Thymus (tissue), 11 donors: ENCODE results near the gene CRIM1. TPM values are rescaled to one million over a fixed set of nuclear protein-coding genes. Genes with fewer than 3 reads are reported as not detected.
A peak's percentile ranks its signal among the peaks of the same experiment; 100 is the strongest.

Source experiments
- DNase-seq, 9 donors: peaks; one replicate each; pipeline ENCODE4 v3.0.0-alpha.2; 2013; ENCODE audit warnings: low spot score in 9 of 9, low read depth in 6 of 9, missing footprints in 1 of 9
- H3K27ac ChIP-seq, 2 donors: one replicate each; pipeline ENCODE4 v1.5.1; 2013; ENCODE audit warnings: control low read depth in 1 of 2, low read depth in 1 of 2, low read length in 1 of 2, mild to moderate bottlenecking in 1 of 2, moderate library complexity in 1 of 2
- H3K27me3 ChIP-seq, 2 donors: one replicate each; pipeline ENCODE4 v1.5.1; 2013; ENCODE audit warnings: low read length in 1 of 2; ENCODE audit not compliant: control insufficient read depth in 2 of 2, insufficient read depth in 1 of 2
- H3K36me3 ChIP-seq, 2 donors: one replicate each; pipeline ENCODE4 v1.5.1; 2013; ENCODE audit warnings: low read length in 1 of 2, mild to moderate bottlenecking in 1 of 2, moderate library complexity in 1 of 2; ENCODE audit not compliant: control insufficient read depth in 2 of 2, insufficient read depth in 2 of 2
- H3K4me1 ChIP-seq, 2 donors: one replicate each; pipeline ENCODE4 v1.5.1; 2013; ENCODE audit warnings: low read length in 2 of 2; ENCODE audit not compliant: control insufficient read depth in 2 of 2, insufficient read depth in 2 of 2
- H3K4me3 ChIP-seq, 2 donors: one replicate each; pipeline ENCODE4 v1.5.1; 2013; ENCODE audit warnings: low read length in 2 of 2, control low read depth in 1 of 2, mild to moderate bottlenecking in 1 of 2
- H3K9me3 ChIP-seq, 2 donors: one replicate each; pipeline ENCODE4 v1.5.1; 2013; ENCODE audit warnings: low read length in 1 of 2, mild to moderate bottlenecking in 1 of 2; ENCODE audit not compliant: control insufficient read depth in 2 of 2, insufficient read depth in 1 of 2
- WGBS: extraction: QIAGEN DNeasy Blood & Tissue Kit; methylation state at CpG from one replicate; pipeline ENCODE4 v1.1.7; 2013; 5-methylcytosine and 5-hydroxymethylcytosine counted together
- polyA plus RNA-seq: library from polyadenylated mRNA; stranded (reverse); fragments of 200-250 nt; gene quantifications from one replicate; pipeline ENCODE4 v1.2.3, GENCODE V29; 2013
- total RNA-seq: library from RNA; stranded (reverse); fragments of 120-200 nt; gene quantifications from one replicate; pipeline ENCODE4 v1.2.4, GENCODE V29; 2013
- donor health status: healthy.

Gene CRIM1
- total and polyA plus RNA-seq, 2 donors = 9.1 to 24.3 TPM

- 94% methylated on average over 2 of the region's 2 CpGs for WGBS
- Histone ChIP-seq H3K9me3 (no peaks in the 10 kb centered on the region), H3K4me1 (peaks cover 0 to 3% of the 10 kb centered on the region in 2 donors)
Measured at GRCh38 chr2:36348721-36349120, 6.9 kb upstream of the CRIM1 start.

DNA sequence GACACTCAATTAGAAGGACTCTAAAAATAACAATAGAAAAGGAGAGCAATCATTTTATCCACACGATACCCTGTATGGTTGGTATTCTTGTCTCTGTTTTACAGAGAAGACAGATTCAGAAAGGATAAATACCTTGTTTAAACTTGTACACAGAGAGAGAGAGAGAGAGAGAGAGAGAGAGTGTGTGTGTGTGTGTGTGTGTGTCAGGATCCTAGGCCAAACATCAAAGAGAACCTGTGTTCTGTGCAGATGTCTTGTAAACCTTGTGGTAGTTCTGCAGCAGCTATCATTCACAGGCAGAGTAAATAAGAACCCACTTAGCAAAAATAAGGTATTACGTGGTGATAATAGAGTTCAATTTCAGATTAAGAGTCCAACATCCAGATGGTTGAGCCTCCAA lies 4.3 kb upstream of the CRIM1 start:
- Histone ChIP-seq H3K9me3 (no peaks in the 10 kb centered on the region), H3K36me3 (no peaks in the 10 kb centered on the region), H3K4me1 (peaks cover 2 to 5% of the 10 kb centered on the region in 2 donors), H3K27me3 (peaks cover 23 to 24% of the 10 kb centered on the region in 2 donors), H3K27ac (no peak overlapping the region), H3K4me3 (no peak overlapping the region)
- WGBS = 92% methylated on average over 2 of the region's 2 CpGs
- peak in 3 of 9 donors; percentile 14 to 39 (median 16) for DNase-seq

More at GRCh38 chr2:36348721-36349120, 6.9 kb upstream of the CRIM1 start:
- Histone ChIP-seq H3K27me3 (peaks cover 0 to 4% of the 10 kb centered on the region in 2 donors), H3K36me3 (no peaks in the 10 kb centered on the region), H3K4me3 (no peak overlapping the region), H3K27ac (no peak overlapping the region)
- no peak for DNase-seq

DNA sequence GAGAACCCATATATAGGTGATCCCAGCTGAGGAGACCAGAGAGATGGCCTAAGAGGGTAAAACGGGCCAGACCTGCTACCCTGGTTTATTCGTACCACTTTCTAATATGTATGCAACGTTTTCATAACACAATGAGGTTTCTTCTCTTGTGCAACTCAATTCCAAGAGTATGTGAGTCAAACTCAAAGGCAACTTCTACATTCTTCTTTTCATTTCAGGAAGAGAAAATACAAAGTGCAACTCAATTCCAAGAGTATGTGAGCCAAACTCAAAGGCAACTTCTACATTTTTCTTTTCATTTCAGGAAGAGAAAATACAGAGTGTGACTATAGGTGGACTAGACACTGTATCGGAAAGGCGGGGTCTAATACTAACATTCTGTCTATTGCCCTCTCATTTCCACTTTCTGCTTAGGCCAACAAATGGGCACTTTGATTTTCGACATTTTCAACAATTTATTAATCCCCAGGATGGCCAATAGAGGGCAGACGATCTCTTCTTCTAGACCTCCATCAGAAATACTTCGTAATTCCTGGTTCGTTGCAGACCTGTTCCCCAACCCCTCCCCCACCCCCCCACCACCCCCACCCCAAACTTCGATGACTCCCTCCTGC lies 3.7 kb upstream of the CRIM1 start:
- Histone ChIP-seq H3K9me3 (no peaks in the 10 kb centered on the region), H3K4me1 (peaks cover 6 to 8% of the 10 kb centered on the region in 2 donors), H3K36me3 (no peaks in the 10 kb centered on the region), H3K4me3 (no peak overlapping the region), H3K27me3 (peaks cover 29% of the 10 kb centered on the region in 2 donors), H3K27ac (no peak overlapping the region)
- peak in 3 of 9 donors; percentile 15 to 58 (median 44) for DNase-seq
- WGBS = 33% methylated on average over 10 of the region's 10 CpGs

DNA sequence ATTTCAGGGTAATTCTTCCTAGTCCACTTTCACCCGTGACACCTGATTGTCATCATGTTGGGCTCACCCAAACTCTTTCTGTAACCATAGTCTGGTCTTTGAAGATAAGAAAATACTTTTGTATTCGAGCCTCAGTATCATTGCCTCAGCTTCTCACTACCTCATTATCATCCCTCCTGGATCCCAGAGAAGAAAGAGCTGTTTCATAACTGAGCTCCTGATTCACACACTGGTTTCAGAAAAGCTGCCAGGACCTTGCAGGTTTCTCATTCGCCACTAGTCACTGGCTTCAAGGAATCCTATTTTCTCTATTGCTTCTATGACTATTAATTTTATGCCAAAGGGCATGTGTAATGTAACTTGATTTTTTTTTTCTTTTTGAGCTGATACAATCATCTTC lies 2.9 kb upstream of the CRIM1 start:
- peaks cover 0 to 3% of the 10 kb centered on the region in 2 donors for H3K9me3 ChIP-seq
- peaks cover 35 to 38% of the 10 kb centered on the region in 2 donors for H3K27me3 ChIP-seq
- H3K27ac ChIP-seq = no peak overlapping the region
- H3K4me3 ChIP-seq = no peak overlapping the region
- DNase-seq = no peak
- H3K4me1 ChIP-seq = peaks cover 9 to 17% of the 10 kb centered on the region in 2 donors
- 93% methylated on average over 3 of the region's 3 CpGs for WGBS
- no peaks in the 10 kb centered on the region for H3K36me3 ChIP-seq

DNA sequence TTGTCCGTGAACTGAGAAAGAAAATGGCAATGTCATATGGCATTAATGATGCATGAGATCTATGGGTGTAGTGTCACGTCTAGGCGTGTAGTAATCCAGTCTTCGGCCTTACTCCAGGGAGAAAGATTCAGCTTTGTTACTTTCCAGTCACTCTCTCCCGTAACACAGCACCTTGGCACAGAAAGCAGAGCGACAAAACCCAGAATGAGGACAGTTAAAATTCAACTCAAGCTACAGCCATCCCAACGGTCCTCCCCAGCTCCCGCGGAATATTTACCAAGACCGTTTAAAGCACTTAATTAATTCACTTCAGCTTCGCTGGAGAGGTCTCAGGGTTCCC lies 797 bp upstream of the CRIM1 start:
- 62% methylated on average over 11 of the region's 11 CpGs for WGBS
- Histone ChIP-seq H3K4me1 (peaks cover 11 to 20% of the 10 kb centered on the region in 2 donors), H3K27me3 (peaks cover 45 to 50% of the 10 kb centered on the region in 2 donors)

DNA sequence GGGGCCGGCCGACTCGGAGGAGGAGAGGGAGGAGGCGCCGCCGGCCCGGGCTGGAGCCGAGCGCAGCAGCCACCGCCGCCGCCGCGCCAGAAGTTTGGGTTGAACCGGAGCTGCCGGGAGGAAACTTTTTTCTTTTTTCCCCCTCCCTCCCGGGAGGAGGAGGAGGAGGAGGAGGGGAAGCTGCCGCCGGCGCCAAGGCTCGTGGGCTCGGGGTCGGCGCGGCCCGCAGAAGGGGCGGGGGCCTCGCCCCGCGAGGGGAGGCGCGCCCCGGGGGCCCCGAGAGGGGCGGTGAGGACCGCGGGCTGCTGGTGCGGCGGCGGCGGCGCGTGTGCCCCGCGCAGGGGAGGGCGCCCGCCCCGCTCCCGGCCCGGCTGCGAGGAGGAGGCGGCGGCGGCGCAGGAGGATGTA lies 316 bp downstream of the CRIM1 start:
- Histone ChIP-seq H3K36me3 (no peaks in the 10 kb centered on the region), H3K27me3 (peaks cover 45 to 53% of the 10 kb centered on the region in 2 donors), H3K27ac (peak overlapping the region in 1 of 2 donors; percentile 68), H3K4me3 (peak overlapping the region; percentile 49 to 72), H3K9me3 (peaks cover 0 to 3% of the 10 kb centered on the region in 2 donors), H3K4me1 (peaks cover 11 to 20% of the 10 kb centered on the region in 2 donors)
- peak in 1 of 9 donors; percentile 22 for DNase-seq
- under 1% methylated on average over 51 of the region's 55 CpGs for WGBS

More for the DNA sequence above, 797 bp upstream of the CRIM1 start:
- H3K27ac ChIP-seq = no peak overlapping the region
- peaks cover 0 to 3% of the 10 kb centered on the region in 2 donors for H3K9me3 ChIP-seq
- peak overlapping the region in 1 of 2 donors; percentile 9 for H3K4me3 ChIP-seq
- DNase-seq = no peak
- H3K36me3 ChIP-seq = no peaks in the 10 kb centered on the region

DNA sequence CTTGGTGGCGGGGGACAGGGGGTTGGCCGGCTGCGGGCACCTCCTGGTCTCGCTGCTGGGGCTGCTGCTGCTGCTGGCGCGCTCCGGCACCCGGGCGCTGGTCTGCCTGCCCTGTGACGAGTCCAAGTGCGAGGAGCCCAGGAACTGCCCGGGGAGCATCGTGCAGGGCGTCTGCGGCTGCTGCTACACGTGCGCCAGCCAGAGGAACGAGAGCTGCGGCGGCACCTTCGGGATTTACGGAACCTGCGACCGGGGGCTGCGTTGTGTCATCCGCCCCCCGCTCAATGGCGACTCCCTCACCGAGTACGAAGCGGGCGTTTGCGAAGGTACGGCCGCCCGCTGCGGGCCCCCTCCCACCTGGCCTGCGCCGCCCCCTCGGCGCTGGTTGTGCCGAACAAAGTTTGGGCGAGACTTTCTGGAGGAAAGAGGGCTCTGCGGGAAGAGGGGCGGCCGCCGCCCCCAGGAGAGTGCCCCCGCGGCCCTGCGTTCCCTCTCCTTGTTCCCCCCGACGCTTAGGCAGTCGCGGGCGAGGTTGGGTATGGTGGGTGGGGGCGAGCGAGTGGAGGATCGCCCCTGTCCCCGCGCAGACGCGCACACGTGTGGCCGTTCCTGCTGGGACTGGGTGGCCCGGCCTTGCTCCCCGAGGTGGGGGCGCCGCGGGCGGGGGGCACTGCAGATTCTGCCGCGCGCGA lies 866 bp downstream of the CRIM1 start:
- Histone ChIP-seq H3K4me1 (peaks cover 11 to 20% of the 10 kb centered on the region in 2 donors), H3K9me3 (peaks cover 0 to 3% of the 10 kb centered on the region in 2 donors), H3K27me3 (peaks cover 45 to 53% of the 10 kb centered on the region in 2 donors), H3K36me3 (no peaks in the 10 kb centered on the region), H3K27ac (peak overlapping the region in 1 of 2 donors; percentile 68), H3K4me3 (peak overlapping the region; percentile 49 to 72)
- DNase-seq = peak in 3 of 9 donors; percentile 17 to 48 (median 27)
- WGBS = under 1% methylated on average over 74 of the region's 74 CpGs

DNA sequence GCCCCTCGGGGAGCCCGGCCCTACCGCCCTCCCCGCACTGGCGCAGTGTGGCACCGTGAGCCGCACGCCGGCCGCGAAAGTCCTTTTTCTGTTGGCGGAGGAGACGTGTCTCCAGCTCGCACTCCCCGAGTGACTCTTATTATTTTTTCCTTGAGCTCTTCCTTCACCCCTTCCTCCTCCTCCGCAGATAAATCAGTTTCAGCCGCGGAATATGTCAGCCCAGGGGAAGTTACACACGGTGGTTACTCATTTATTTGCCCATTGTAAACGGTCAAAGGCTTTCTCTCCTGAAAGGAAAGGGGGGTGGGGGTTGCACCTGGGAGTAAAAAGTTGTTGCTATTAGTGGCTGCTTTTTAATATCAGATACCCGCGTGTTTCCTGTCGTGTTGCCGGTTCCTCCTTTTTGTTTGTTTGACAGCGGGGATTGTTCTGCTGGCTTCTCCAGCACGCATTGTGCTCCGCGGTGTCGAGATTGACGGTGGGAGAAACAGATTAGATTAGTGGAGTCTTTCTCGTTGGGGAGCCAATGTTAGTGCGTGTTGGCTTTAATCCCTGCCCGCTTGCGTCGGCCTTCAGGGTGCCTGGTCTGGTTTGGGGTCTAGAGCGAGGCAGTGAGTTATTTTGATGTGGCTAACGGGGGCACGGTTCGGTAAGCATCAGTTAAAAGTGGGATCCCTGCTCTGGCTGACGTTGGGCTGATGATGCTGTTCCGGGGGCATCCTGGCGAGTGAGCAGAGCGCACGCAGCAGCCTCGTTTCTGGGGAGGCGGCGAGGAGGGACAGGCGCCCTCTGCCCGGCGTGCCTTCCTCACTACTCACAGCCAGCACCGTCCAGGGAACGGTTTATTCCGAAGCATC lies 1.6 kb downstream of the CRIM1 start:
- peak in 3 of 9 donors; percentile 6 to 43 (median 21) for DNase-seq
- H3K27ac ChIP-seq = peak overlapping the region; percentile 28 to 36
- H3K36me3 ChIP-seq = no peaks in the 10 kb centered on the region
- peaks cover 11 to 18% of the 10 kb centered on the region in 2 donors for H3K4me1 ChIP-seq
- peaks cover 0 to 3% of the 10 kb centered on the region in 2 donors for H3K9me3 ChIP-seq
- under 1% methylated on average over 53 of the region's 53 CpGs for WGBS
- peaks cover 45 to 53% of the 10 kb centered on the region in 2 donors for H3K27me3 ChIP-seq
- H3K4me3 ChIP-seq = peak overlapping the region; percentile 49 to 72
